GM21447 (cell line): Measurements from ENCODE around the gene REPS2.

Source experiments
- ATAC-seq: cut with Tn5 transposase; IDR thresholded peaks from one replicate; pipeline ENCODE4 v1.9.1; 2021; ENCODE audit not compliant: unreplicated experiment

The REPS2 gene

GRCh38 chrX:17077361-17077760 lies 130.9 kb downstream of the REPS2 start:
- ATAC-seq = no peak

- no peak for ATAC-seq
These were observed 131.7 kb downstream of the REPS2 start for GRCh38 chrX:17078031-17078720.

GRCh38 chrX:17081511-17081910 lies 135.1 kb downstream of the REPS2 start:
- ATAC-seq = no peak

- ATAC-seq = no peak
These were observed 135.5 kb downstream of the REPS2 start for GRCh38 chrX:17081968-17082367.

GRCh38 chrX:17082831-17083230 lies 136.4 kb downstream of the REPS2 start:
- ATAC-seq = no peak

- ATAC-seq = no peak
These were observed 139.9 kb downstream of the REPS2 start for GRCh38 chrX:17086317-17086716.

GRCh38 chrX:17095161-17095560 lies 148.7 kb downstream of the REPS2 start:
- ATAC-seq = no peak

- ATAC-seq = no peak
These were observed 152.2 kb downstream of the REPS2 start for GRCh38 chrX:17098516-17099247.

GRCh38 chrX:17104433-17104832 lies 158.0 kb downstream of the REPS2 start:
- no peak for ATAC-seq

GRCh38 chrX:17120816-17121215 lies 174.4 kb downstream of the REPS2 start:
- no peak for ATAC-seq

GRCh38 chrX:17154001-17154400 lies 207.5 kb downstream of the REPS2 start:
- ATAC-seq = no peak

GRCh38 chrX:17160975-17161374 lies 214.5 kb downstream of the REPS2 start:
- ATAC-seq = no peak

GRCh38 chrX:17161991-17162390 lies 215.5 kb downstream of the REPS2 start:
- no peak for ATAC-seq

GRCh38 chrX:17164079-17164478 lies 217.6 kb downstream of the REPS2 start:
- ATAC-seq = no peak

GRCh38 chrX:17164941-17165340 lies 218.5 kb downstream of the REPS2 start:
- no peak for ATAC-seq

- ATAC-seq = no peak
These were observed 221.5 kb downstream of the REPS2 start for GRCh38 chrX:17167915-17168314.

- no peak for ATAC-seq
These were observed 224.5 kb downstream of the REPS2 start for GRCh38 chrX:17170973-17171372.

- no peak for ATAC-seq
These were observed 228.2 kb downstream of the REPS2 start for GRCh38 chrX:17174671-17175070.

GRCh38 chrX:17182317-17182716 lies 235.9 kb downstream of the REPS2 start:
- ATAC-seq = no peak

- no peak for ATAC-seq
These were observed 237.1 kb downstream of the REPS2 start for GRCh38 chrX:17183566-17183965.

GRCh38 chrX:17185431-17185830 lies 239.0 kb downstream of the REPS2 start:
- ATAC-seq = no peak

- no peak for ATAC-seq
These were observed 240.8 kb downstream of the REPS2 start for GRCh38 chrX:17187136-17187756.
